HepG2 (cell line): ENCODE measurements around the gene CALD1. TPM values are rescaled to one million over a fixed set of nuclear protein-coding genes. Genes with fewer than 3 reads are reported as not detected.

Source experiments
- ELF4 ChIP-seq: sonication (generic); formaldehyde crosslinking; IDR thresholded peaks from 2 replicates; pipeline ENCODE4 v1.5.0; 2020; ENCODE audit warnings: missing genetic modification reagents, mild to moderate bottlenecking, moderate library complexity, borderline replicate concordance
- FOXA3 ChIP-seq: IDR thresholded peaks from 2 replicates; pipeline ENCODE4 v1.6.1; 2016; ENCODE audit warnings: missing genetic modification reagents, missing compliant biosample characterization
- FOXP1 ChIP-seq, 2 experiments: fragments of 450-650 bp in 1 of 2; IDR thresholded peaks; 2 replicates each; pipeline ENCODE4 v1.6.1; 2017 to 2018; ENCODE audit warnings: antibody characterized with exemption in 1 of 2
- KMT2B ChIP-seq: IDR thresholded peaks from 2 replicates; pipeline ENCODE4 v1.6.1; 2016; ENCODE audit warnings: missing genetic modification reagents, missing compliant biosample characterization
- MAFK ChIP-seq, 2 experiments: IDR thresholded peaks in 1 of 2; conservative IDR thresholded peaks in 1 of 2; 2 replicates each; pipeline ENCODE4 v1.6.1; 2011; ENCODE audit warnings: improper control_type of control experiment in 2 of 2, low read length in 2 of 2
- NR2F6 ChIP-seq, 2 experiments: IDR thresholded peaks; 2 replicates each; pipeline ENCODE4 v1.6.1; 2016; ENCODE audit warnings: antibody characterized with exemption in 1 of 2, mild to moderate bottlenecking in 1 of 2
- PHF21A ChIP-seq: sonication (generic); formaldehyde crosslinking; IDR thresholded peaks from 2 replicates; pipeline ENCODE4 v1.5.0; 2020; ENCODE audit warnings: mild to moderate bottlenecking, missing genetic modification reagents
- RCOR2 ChIP-seq: IDR thresholded peaks from 2 replicates; pipeline ENCODE4 v1.6.1; 2016; ENCODE audit warnings: missing biosample characterization, missing genetic modification reagents
- ZBTB25 ChIP-seq: IDR thresholded peaks from 2 replicates; pipeline ENCODE4 v1.6.1; 2018; ENCODE audit warnings: missing genetic modification reagents
- ZNF367 ChIP-seq: sonication (generic); formaldehyde crosslinking; IDR thresholded peaks from 2 replicates; pipeline ENCODE4 v1.4.0; 2020; ENCODE audit warnings: missing genetic modification reagents, borderline replicate concordance
- ZNF704 ChIP-seq: sonication (generic); formaldehyde crosslinking; IDR thresholded peaks from 2 replicates; pipeline ENCODE4 v1.8.1; 2023; ENCODE audit warnings: mild to moderate bottlenecking, inconsistent platforms, moderate library complexity, missing genetic modification reagents, borderline replicate concordance
- ZNF775 ChIP-seq: sonication (generic); formaldehyde crosslinking; IDR thresholded peaks from 2 replicates; pipeline ENCODE4 v1.4.0; 2020; ENCODE audit warnings: missing genetic modification reagents, mild to moderate bottlenecking, moderate library complexity, borderline replicate concordance
- polyA plus RNA-seq, 8 experiments: library from polyadenylated mRNA; depleted of rRNA in 3 of 8; stranded (reverse) in 7 of 8; unstranded in 1 of 8; fragments of >200 nt; fragmentation: Illumina TruSeq in 4 of 8; extraction: Trizol in 4 of 8; gene quantifications; 2 replicates each; pipeline versions ENCODE4 v1.2.1 to v1.2.3, GENCODE V29; 2011 to 2016; ENCODE audit warnings: low read depth in 4 of 8, missing spikeins in 1 of 8, mixed read lengths in 1 of 8; ENCODE audit not compliant: insufficient read depth in 1 of 8
- total RNA-seq, 5 experiments: library from RNA; depleted of rRNA; stranded (reverse); fragments of >200 nt; fragmentation: Illumina TruSeq; extraction: Trizol; gene quantifications; 2 replicates each; pipeline ENCODE4 v1.2.3, GENCODE V29; 2016; ENCODE audit warnings: low read depth in 1 of 5
- TF ChIP-seq, protein P1 (sequence below): sonication (generic); formaldehyde crosslinking; IDR thresholded peaks from 2 replicates; pipeline ENCODE4 v1.4.0; 2020; ENCODE audit warnings: missing genetic modification reagents
- TF ChIP-seq, protein P2 (sequence below): IDR thresholded peaks from 2 replicates; pipeline ENCODE4 v1.6.1; 2012; ENCODE audit warnings: low read depth, low read length, improper control_type of control experiment
- TF ChIP-seq, protein P3 (sequence below): sonication (generic); formaldehyde crosslinking; IDR thresholded peaks from 2 replicates; pipeline ENCODE4 v1.5.1; 2020; ENCODE audit warnings: mild to moderate bottlenecking, missing genetic modification reagents
- TF ChIP-seq, protein P4 (sequence below): sonication (generic); formaldehyde crosslinking; conservative IDR thresholded peaks from 2 replicates; pipeline ENCODE4 v1.4.0; 2020; ENCODE audit warnings: mild to moderate bottlenecking, missing genetic modification reagents, moderate library complexity

Gene CALD1
- total and polyA plus RNA-seq, 2 of the 13 experiments (the other 11 are each of a cell fraction or from before 2014, with no cell fraction given), result 53.0 to 112 TPM

GRCh38 chr7:134845461-134845860, 66.0 kb downstream of the CALD1 start (continued):
- TF ChIP-seq, protein P1, sequence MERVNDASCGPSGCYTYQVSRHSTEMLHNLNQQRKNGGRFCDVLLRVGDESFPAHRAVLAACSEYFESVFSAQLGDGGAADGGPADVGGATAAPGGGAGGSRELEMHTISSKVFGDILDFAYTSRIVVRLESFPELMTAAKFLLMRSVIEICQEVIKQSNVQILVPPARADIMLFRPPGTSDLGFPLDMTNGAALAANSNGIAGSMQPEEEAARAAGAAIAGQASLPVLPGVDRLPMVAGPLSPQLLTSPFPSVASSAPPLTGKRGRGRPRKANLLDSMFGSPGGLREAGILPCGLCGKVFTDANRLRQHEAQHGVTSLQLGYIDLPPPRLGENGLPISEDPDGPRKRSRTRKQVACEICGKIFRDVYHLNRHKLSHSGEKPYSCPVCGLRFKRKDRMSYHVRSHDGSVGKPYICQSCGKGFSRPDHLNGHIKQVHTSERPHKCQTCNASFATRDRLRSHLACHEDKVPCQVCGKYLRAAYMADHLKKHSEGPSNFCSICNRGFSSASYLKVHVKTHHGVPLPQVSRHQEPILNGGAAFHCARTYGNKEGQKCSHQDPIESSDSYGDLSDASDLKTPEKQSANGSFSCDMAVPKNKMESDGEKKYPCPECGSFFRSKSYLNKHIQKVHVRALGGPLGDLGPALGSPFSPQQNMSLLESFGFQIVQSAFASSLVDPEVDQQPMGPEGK, result 0 out of 2 replicates have a peak, but pooled peaks have one; percentile 11
- TF ChIP-seq ELF4 (CRISPR knock-in tag) (no peak), ZBTB25 (CRISPR knock-in tag) (peak; percentile 68; the same call in 1 of the 2 replicates), NR2F6 (IDR thresholded peaks at IDR 0.05) (no peak), NR2F6 (CRISPR knock-in tag; IDR thresholded peaks at IDR 0.05) (peak; percentile 57), MAFK (conservative IDR thresholded peaks at IDR 0.05 in 1 of 2, IDR thresholded peaks at IDR 0.05 in 1 of 2; ENCODE audit: low read length in 2 of 2) (no peak), FOXA3 (CRISPR knock-in tag) (0 out of 2 replicates have a peak, but pooled peaks have one; percentile 35), ZNF775 (CRISPR knock-in tag) (0 out of 2 replicates have a peak, but pooled peaks have one; percentile 34), PHF21A (CRISPR knock-in tag) (0 out of 2 replicates have a peak, but pooled peaks have one; percentile 13), ZNF704 (no peak), ZNF367 (no peak), FOXP1 (IDR thresholded peaks at IDR 0.05) (no peak), FOXP1 (CRISPR knock-in tag; IDR thresholded peaks at IDR 0.05) (no peak), RCOR2 (CRISPR knock-in tag) (peak; percentile 31; the same call in 1 of the 2 replicates), KMT2B (0 out of 2 replicates have a peak, but pooled peaks have one; percentile 30)
- TF ChIP-seq, protein P2, sequence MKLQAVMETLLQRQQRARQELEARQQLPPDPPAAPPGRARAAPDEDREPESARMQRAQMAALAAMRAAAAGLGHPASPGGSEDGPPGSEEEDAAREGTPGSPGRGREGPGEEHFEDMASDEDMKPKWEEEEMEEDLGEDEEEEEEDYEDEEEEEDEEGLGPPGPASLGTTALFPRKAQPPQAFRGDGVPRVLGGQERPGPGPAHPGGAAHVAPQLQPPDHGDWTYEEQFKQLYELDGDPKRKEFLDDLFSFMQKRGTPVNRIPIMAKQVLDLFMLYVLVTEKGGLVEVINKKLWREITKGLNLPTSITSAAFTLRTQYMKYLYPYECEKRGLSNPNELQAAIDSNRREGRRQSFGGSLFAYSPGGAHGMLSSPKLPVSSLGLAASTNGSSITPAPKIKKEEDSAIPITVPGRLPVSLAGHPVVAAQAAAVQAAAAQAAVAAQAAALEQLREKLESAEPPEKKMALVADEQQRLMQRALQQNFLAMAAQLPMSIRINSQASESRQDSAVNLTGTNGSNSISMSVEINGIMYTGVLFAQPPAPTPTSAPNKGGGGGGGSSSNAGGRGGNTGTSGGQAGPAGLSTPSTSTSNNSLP, result no peak
- TF ChIP-seq, protein P3, sequence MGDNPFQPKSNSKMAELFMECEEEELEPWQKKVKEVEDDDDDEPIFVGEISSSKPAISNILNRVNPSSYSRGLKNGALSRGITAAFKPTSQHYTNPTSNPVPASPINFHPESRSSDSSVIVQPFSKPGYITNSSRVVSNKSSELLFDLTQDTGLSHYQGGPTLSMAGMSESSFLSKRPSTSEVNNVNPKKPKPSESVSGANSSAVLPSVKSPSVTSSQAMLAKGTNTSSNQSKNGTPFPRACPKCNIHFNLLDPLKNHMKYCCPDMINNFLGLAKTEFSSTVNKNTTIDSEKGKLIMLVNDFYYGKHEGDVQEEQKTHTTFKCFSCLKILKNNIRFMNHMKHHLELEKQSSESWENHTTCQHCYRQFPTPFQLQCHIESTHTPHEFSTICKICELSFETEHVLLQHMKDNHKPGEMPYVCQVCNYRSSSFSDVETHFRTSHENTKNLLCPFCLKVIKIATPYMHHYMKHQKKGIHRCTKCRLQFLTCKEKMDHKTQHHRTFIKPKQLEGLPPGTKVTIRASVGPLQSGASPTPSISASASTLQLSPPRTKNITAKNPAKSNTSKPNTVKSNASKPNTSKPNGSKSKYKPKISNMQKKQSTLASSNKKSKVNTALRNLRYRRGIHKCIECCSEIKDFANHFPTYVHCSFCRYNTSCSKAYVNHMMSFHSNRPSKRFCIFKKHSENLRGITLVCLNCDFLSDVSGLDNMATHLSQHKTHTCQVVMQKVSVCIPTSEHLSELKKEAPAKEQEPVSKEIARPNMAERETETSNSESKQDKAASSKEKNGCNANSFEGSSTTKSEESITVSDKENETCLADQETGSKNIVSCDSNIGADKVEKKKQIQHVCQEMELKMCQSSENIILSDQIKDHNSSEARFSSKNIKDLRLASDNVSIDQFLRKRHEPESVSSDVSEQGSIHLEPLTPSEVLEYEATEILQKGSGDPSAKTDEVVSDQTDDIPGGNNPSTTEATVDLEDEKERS (CRISPR knock-in tag), result no peak
- TF ChIP-seq, protein P4, sequence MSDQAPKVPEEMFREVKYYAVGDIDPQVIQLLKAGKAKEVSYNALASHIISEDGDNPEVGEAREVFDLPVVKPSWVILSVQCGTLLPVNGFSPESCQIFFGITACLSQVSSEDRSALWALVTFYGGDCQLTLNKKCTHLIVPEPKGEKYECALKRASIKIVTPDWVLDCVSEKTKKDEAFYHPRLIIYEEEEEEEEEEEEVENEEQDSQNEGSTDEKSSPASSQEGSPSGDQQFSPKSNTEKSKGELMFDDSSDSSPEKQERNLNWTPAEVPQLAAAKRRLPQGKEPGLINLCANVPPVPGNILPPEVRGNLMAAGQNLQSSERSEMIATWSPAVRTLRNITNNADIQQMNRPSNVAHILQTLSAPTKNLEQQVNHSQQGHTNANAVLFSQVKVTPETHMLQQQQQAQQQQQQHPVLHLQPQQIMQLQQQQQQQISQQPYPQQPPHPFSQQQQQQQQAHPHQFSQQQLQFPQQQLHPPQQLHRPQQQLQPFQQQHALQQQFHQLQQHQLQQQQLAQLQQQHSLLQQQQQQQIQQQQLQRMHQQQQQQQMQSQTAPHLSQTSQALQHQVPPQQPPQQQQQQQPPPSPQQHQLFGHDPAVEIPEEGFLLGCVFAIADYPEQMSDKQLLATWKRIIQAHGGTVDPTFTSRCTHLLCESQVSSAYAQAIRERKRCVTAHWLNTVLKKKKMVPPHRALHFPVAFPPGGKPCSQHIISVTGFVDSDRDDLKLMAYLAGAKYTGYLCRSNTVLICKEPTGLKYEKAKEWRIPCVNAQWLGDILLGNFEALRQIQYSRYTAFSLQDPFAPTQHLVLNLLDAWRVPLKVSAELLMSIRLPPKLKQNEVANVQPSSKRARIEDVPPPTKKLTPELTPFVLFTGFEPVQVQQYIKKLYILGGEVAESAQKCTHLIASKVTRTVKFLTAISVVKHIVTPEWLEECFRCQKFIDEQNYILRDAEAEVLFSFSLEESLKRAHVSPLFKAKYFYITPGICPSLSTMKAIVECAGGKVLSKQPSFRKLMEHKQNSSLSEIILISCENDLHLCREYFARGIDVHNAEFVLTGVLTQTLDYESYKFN (CRISPR knock-in tag), result 0 out of 2 replicates have a peak, but pooled peaks have one; percentile 14
